DMS 273 treated with DMSO at 0.1 percent for 48 hours (cell line): Measurements from ENCODE around the gene ANKS6.

Experiments
- DNase-seq: peaks from one replicate; lab custom pipeline; 2025; lab: John Stamatoyannopoulos, UW

Gene ANKS6

DNA sequence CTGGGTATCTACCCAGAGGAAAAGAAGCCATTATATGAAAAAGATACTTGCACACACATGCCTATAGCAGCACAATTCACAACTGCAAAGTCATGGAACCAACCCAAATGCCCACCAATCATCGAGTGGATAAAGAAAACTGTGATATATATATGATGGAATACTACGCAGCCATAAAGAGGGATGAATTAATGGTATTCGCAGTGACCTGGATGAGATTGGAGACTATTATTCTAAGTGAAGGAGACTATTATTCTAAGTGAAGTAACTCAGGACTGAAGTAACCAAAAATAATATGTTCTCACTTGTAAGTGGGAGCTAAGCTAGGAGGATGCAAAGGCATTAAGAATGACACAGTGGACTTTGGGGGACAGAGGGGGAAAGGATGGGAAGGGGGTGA lies 57.6 kb downstream of the ANKS6 start:
- DNase-seq, result no peak

DNA sequence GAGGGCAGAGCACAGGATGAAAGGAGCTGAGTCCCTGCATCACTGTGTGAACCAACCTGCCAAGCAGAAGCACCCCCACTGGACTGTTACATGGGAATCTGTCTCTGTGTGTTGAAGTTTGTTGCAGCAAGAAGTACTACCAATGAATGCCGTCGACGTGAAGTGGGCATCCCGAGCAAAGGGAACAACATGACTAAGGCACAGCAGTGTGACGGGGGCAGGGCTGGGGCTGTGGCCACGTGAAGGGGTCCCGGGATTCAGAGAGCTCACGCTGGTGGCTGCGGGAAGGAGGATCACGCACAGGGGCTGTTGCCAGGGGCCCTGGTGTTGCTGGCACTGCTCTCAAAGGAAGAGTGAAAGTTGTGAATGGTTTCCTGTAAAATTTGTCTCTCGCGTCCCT lies 60.1 kb downstream of the ANKS6 start:
- no peak for DNase-seq

DNA sequence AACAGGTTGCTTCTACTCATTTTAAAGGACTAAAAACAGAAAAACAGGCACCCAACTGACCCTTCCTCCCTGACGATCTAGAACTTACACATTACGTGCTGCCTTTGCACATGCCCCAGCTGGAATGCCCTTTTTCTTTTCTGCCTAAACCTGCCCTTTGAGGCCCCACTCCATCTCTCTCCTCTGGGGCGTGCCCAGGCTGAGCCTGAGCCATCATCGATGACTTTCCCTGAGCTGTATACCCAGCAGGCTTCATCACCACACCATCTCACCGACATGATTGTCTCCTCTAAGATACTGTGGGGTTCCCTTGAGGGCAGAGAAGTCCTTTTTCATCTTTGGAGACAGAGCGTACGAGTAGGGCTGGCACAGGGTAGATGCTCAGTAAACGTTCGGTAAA lies 63.6 kb downstream of the ANKS6 start:
- no peak for DNase-seq

GRCh38 chr9:98732091-98732490 lies 64.3 kb downstream of the ANKS6 start:
- no peak for DNase-seq

DNA sequence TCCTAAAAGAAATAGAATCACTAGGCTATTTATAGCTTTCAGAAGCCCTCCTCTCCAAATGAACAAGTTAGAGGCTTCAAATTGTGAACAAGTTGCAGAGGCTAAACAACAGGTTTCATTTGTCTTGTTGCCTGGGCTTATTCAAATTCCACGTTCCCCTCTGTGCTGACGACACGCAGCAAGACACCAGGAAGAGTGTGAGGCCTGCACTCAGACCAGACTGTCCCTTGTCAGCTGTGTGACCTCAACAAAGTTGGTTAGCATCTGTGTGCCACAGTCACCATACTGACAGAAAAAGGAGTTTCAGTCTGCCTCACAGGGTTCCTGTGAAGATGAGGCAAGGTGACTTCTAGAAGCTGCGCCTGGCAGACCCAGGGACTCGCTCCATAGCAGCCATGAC lies 65.5 kb downstream of the ANKS6 start:
- no peak for DNase-seq

GRCh38 chr9:98728500-98728899 lies 67.9 kb downstream of the ANKS6 start:
- no peak for DNase-seq

DNA sequence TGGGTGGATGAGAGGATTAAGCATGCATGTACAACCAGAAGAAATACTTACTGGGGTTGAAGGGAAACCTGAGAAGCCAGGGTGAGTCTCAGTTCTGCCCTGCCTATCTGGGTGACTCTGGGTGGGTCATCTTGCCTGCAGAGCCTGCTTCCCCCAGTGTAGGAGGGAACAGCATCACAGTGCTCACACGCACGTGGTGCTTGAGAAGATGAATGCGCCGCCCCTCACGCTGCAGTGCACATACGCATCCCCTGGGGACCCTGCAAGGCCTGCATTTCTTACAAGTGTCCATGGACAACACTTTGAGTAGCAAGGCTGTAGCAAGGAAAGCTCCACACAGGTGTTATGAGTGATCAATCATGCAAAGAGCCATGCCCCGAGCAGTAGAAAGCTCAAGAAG lies 68.9 kb downstream of the ANKS6 start:
- DNase-seq, result no peak

GRCh38 chr9:98726735-98727134 lies 69.6 kb downstream of the ANKS6 start:
- DNase-seq, result peak; percentile 49

DNA sequence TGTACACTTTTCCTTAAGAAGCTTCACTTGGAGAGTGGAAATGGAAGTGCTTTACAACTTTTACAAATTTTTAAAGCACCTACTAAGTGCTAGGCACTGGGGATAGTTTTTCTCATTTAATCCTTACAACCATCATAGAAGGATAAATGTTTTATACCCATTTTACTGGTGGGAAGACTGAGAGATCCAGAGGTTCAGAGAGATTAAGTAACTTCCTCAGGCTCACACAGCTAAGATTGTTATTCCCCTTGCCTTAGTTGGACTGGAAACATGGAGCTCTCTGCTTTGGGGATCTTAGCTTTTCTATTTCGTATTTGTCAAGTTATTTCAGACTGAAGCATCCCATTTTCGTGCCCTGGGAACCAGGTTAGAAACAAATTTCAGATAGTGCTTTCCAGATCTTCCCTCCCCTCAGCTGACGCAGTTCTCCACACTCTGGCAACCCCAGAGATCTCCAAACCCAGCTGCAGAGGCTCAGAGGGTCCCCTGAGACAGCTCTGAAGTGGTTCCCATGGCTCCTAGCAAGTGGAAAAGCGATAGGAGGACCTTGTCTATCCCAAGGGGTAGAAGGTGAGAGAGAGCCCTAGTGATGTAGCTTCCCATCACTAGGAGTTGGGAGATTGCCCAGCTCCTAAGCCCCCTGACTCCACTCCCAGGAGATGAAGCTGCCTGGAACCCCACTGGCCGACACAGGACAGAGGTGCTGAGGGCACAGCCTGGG lies 71.4 kb downstream of the ANKS6 start:
- no peak for DNase-seq

GRCh38 chr9:98721643-98722042 lies 74.7 kb downstream of the ANKS6 start:
- DNase-seq, result no peak

DNA sequence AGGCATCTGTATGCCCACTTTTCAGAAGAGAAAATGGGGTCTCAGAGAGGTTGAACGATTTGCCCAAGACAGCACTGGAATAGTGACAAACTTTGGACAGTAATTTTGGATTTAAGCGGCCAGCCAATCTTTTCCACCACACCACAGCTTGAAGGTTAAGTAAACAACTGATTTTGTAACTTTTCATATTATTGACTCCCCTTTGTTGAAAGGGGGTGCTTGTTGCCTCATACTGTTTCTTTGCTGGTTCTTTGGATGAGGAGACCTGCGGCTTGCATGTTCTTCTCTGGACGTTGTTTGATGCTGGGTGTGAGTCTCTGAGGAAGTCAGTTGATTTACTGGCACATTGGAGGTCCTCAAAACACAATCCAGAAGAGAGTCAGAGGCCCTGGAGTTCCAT lies 76.0 kb downstream of the ANKS6 start:
- DNase-seq, result no peak

- DNase-seq, result no peak
Measured at GRCh38 chr9:98719055-98719454, 77.3 kb downstream of the ANKS6 start.

- DNase-seq, result no peak
Measured at GRCh38 chr9:98714833-98715232, 81.5 kb downstream of the ANKS6 start.

DNA sequence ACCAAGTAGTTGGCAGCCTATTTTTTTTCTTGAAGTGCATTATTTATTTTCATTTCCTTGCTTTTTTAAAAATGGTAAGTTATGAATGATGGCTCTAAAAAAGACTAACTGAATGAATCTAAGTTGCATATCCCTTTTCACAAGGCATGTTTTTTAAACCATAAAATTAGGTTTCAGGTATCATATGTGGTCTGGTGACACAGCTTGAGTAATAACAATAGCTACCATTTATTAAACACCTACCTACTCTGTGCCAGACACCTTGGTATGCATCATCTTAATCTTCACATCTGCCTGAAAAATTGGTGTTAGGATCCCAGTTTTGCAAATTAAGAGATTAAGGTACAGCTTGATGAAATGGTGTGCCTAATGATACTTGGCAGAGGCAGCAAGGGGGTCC lies 83.4 kb downstream of the ANKS6 start:
- no peak for DNase-seq

DNA sequence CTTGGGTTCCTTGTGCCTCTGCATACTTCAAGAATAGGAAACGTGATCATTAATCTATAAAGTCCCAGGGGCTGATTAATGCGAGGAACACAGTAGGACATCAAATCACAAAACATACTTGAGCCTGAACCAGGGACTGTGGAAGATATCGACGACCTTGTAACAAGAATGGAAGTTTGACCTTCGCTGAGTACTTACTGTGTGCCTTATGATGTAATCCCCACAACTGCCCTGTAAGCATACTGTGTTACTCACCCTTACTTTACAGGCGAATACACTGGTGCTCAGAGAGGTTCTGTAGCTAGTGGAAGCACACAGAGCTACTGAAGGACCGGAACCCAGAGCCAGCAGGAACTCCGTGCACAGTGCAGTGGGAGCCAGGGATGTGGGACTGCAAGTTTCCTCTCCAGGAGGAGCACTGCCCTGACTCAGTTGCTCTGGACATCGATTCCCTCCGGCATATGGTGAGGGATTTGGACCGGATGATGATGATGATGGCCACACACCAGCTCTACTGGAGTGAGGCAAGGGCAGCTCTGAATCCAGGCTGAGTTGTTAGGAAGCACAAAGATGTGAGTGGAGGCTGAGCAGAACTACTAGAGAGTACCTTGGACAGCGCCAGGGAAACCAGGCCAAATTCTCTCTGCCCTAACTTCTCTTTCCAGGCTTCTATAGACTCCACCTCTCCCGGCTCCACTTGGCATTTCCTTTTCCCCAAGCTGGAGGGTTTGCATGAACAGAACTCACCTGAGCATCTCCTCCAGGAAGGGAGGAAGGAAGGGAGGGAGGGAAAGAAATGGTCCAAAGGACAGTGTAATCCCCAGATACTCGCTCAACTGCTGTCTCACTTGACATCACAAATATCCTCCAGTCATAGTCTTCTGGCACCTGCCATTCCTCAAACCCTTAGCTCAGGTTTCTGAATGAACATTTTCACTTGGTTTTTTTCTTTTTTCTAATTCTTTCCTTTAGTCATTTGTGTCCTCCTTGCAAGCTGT lies 86.1 kb downstream of the ANKS6 start:
- no peak for DNase-seq

GRCh38 chr9:98708933-98709911 lies 87.1 kb downstream of the ANKS6 start, which contains the start of gene GABBR2:
Gene GABBR2 (minus strand): TSS chr9:98708935. CDS start chr9:98708737, 198 bp downstream.
- DNase-seq, result no peak

DNA sequence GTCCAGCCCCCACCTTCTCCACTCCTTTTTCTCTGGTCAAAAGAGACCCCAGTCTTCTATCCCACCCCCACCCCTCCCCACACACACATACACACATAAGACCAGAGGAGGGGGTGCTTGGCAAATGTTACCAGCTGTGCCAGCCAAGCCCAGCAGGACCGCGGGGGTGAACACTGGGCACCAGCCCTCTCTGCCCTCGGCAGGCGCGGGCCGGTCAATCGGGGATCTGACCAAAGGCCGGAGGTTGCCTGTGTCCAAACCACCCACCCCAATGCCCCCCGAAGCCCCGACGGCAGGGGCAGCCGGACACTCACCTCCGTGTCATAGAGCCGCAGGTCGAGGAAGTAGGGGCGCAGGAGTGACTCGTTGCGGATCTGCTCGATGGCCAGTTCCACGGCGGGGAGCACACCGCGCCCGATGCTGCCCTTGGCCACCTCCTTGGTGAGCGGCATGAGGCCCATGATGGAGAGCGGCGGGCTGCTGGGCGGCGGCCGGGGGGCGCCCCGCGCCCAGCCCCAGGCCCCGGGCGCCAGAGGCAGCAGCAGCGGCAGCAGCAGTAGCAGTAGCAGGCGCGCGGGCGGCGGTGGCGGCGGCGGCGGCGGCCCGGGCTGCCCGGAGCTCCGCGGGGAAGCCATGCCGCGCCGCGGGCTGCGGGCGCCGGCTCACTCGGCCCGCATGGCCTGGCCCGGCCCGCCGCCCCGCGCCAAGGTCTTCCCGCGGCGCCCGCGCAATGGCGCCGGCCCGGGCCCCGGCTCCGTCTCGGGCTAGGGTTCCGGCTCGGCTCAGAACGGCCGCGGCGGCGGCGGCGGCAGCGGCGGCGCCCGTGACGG lies 88.0 kb downstream of the ANKS6 start:
- DNase-seq, result no peak

DNA sequence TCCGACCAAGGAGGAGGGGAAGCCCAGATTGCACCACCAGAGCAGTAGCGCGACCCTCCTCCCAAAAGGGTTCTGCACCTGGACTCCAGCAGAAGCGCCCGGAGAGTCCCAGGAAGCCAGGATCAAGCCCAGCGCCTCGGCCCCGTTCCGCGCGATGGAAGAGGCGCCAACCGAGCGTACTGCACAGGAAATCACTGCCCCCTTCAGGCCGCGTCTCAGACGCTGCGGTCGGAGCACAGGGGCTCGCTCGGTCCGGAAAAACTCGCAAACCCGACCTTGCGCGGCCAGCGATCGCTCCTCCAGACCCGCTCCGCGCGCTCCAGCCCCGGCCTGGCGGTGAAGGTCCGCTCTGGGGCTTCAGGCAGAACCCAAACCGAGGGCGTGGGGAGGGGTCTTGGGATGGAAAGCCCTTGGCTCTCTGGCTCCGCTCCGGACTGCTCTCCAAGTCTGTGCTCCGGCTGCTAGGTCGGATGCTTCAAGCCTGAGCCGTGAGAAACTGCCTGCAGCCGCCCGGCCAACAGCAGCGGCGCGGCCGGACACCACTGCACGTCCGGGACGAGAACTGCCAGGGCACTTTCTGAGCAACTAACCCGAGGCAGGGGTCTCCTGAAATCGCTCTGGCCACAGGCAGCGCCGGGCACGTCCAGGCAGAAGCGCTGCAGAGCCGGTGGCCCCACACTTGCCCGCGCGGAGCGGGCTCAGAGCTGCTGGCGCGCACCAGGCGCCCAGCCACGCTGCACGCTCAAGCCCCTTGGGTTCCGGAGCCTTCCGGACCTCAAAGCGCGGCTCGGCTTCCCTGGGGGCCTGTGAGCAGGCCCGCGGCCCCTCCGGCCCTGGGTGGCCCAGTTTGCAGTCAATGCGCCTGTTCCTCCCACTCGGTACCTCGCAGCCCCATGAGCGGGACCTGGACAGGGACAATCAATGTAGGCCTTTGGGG lies 88.9 kb downstream of the ANKS6 start:
- DNase-seq, result peak; percentile 65

DNA sequence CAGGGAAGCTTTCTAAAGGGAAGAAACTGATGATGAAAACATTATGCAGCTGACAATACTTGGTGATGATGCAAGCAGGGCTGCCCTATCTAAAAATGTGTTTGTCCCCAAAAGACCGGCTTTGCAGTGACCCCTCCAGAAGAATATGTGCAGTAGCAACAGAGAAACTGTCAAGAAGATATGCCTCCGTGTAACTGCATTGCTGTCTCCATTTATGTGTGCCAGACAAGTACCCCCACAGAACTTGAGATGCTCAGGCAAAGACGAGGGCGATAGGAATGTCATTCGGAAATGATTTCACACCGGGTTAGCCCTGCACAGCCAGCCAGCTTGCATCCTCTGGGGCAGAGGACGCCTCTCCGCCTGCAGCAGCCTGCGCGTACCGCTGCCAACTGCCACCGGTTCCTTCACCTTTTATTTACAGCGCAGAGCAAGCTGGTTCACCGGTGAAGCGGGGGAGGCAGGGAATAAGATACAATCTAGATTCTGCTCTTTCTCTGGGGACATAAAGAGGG lies 89.6 kb downstream of the ANKS6 start:
- DNase-seq, result peak; percentile 50
